Neural crest cell (in vitro differentiated cells): ENCODE data around the gene TWNK. TPM values are rescaled to one million over a fixed set of nuclear protein-coding genes. Genes with fewer than 3 reads are reported as not detected.

Source experiments
- DNase-seq: peaks from one replicate; pipeline ENCODE4 v3.0.0; 2021; ENCODE audit warnings: low read depth, mixed read lengths, low spot score
- H3K27ac Mint-ChIP-seq: one replicate; pipeline ENCODE4 v1.8.0; 2021; ENCODE audit warnings: mild to moderate bottlenecking, mixed read lengths; ENCODE audit not compliant: unreplicated experiment
- H3K27me3 Mint-ChIP-seq: 2 replicates; pipeline ENCODE4 v1.8.0; 2021; ENCODE audit warnings: low read depth, mild to moderate bottlenecking, mixed read lengths
- H3K36me3 Mint-ChIP-seq: 2 replicates; pipeline ENCODE4 v1.8.0; 2021; ENCODE audit warnings: low read depth, mild to moderate bottlenecking, mixed read lengths
- H3K4me1 Mint-ChIP-seq: 2 replicates; pipeline ENCODE4 v1.8.0; 2021; ENCODE audit warnings: mixed read lengths
- H3K4me3 Mint-ChIP-seq: one replicate; pipeline ENCODE4 v1.8.0; 2021; ENCODE audit warnings: mild to moderate bottlenecking, mixed read lengths
- H3K9me3 Mint-ChIP-seq: 2 replicates; pipeline ENCODE4 v1.8.0; 2021; ENCODE audit warnings: mixed read lengths
- long read RNA-seq: library from polyadenylated mRNA; unstranded; transcript quantifications from one replicate; pipeline ENCODE4 v2.0.0, GENCODE V29; 2020
- total RNA-seq: library from RNA; stranded (reverse); gene quantifications from 2 replicates; pipeline ENCODE4 v1.2.1, GENCODE V29; 2021
- TF ChIP-seq, protein P1 (sequence below): fragments of 200-600 bp; sonication (generic); conservative IDR thresholded peaks from 2 replicates; pipeline ENCODE4 v1.5.0; 2021; ENCODE audit warnings: antibody characterized with exemption, mild to moderate bottlenecking

The TWNK gene
- 14.3 and 14.6 TPM in 2 replicates for total RNA-seq
- long read RNA-seq, partial matches to known transcripts: 1 of 9 reads
- long read RNA-seq, other reads (novel, unspliced or antisense): 6 of 9 reads

DNA sequence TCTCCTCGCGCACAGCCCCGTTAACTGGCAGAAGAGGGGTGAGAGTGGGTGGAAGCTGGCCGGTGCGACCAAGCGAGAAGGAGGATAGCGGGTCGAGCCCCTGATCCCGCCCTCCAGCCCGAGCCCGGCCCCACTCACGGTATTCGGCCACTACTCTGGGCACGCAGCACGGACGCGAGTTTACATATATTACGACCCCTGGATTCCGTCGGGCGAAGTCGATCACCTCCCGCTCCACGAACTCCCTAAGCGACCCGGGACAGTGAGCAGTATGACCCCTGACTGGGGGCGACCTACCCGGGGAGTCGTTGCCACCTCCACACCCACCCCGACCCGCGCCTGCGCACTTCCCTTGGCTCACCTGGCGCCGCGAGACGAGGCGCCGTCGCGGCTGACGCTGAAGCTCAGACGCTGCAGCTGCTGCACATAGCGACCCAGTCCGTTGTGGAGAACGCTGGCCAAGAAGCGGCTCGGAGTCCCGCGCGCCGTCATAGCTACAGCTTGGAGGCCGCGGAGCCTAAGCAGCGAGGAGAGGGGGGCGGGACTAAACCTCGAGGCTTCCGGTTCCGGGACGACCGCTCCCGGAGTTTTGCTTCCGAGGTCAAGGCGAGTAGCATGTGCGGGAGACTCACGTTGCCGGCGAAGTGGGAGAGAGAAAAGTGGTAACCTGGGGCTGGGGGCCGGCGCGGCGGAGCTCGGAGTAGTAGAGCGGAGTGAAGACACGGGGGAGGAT lies at the start of gene TWNK, which contains the start of gene MRPL43:
Gene TWNK (plus strand): TSS at position 592 of the 733 bp plus-strand sequence. CDS start 668 bp downstream, outside the sequence.
Gene MRPL43 (minus strand): TSS at position 546 of the 733 bp plus-strand sequence. CDS start 54 bp downstream, at position 492.
- TF ChIP-seq, protein P1, sequence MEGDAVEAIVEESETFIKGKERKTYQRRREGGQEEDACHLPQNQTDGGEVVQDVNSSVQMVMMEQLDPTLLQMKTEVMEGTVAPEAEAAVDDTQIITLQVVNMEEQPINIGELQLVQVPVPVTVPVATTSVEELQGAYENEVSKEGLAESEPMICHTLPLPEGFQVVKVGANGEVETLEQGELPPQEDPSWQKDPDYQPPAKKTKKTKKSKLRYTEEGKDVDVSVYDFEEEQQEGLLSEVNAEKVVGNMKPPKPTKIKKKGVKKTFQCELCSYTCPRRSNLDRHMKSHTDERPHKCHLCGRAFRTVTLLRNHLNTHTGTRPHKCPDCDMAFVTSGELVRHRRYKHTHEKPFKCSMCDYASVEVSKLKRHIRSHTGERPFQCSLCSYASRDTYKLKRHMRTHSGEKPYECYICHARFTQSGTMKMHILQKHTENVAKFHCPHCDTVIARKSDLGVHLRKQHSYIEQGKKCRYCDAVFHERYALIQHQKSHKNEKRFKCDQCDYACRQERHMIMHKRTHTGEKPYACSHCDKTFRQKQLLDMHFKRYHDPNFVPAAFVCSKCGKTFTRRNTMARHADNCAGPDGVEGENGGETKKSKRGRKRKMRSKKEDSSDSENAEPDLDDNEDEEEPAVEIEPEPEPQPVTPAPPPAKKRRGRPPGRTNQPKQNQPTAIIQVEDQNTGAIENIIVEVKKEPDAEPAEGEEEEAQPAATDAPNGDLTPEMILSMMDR: no peak
- Mint-ChIP-seq H3K27ac (peak within 1 kb of the TSS; percentile 91), H3K36me3 (peaks cover 10% of the 10 kb centered on the region), H3K4me1 (peaks cover 21% of the 10 kb centered on the region), H3K4me3 (peak within 1 kb of the TSS; percentile 96), H3K9me3 (no peaks in the 10 kb centered on the region), H3K27me3 (no peaks in the 10 kb centered on the region)
- peak; percentile 79 for DNase-seq

DNA sequence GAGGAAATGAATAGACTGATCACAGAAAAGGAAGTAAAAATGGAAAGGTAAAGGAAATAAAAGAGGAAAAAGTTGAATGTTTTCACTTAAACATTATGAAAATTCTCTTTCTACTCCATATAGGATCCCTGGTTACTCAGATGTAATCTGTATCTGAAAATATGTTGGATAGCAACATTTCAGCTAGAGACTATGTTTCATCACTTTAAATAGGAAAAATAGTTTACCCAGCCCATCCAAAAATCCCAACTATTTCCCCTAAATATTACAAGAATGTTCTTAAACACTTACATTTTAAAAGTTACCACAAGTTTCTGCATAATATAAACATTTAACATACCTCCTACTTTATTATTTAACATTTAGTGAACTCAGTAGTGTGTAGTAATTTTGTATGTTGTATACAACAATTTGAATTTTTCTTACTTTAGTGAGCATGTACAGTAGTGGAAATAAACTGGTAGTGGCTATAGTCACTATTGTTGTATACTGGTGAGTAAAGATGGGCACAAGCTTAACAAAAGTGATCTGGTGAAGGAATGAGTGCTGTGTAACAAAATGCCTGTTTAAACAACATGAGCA lies 47.5 kb upstream of the TWNK start:
- TF ChIP-seq, protein P1: no peak
- Mint-ChIP-seq H3K4me3 (no peak overlapping the region), H3K27ac (no peak overlapping the region), H3K4me1 (no peaks in the 10 kb centered on the region), H3K27me3 (no peaks in the 10 kb centered on the region), H3K9me3 (no peaks in the 10 kb centered on the region), H3K36me3 (peaks cover 12% of the 10 kb centered on the region)
- no peak for DNase-seq

GRCh38 chr10:100942229-100942628 lies 45.1 kb upstream of the TWNK start:
- Mint-ChIP-seq H3K9me3 (no peaks in the 10 kb centered on the region), H3K27me3 (no peaks in the 10 kb centered on the region), H3K4me3 (no peak overlapping the region), H3K4me1 (no peaks in the 10 kb centered on the region), H3K27ac (no peak overlapping the region), H3K36me3 (peaks cover 16% of the 10 kb centered on the region)
- TF ChIP-seq, protein P1: no peak
- DNase-seq: no peak

- TF ChIP-seq, protein P1: no peak
- Mint-ChIP-seq H3K9me3 (no peaks in the 10 kb centered on the region), H3K4me1 (no peaks in the 10 kb centered on the region)
Measured at GRCh38 chr10:100943508-100943907, 43.8 kb upstream of the TWNK start.

GRCh38 chr10:100945754-100946153 lies 41.6 kb upstream of the TWNK start:
- TF ChIP-seq, protein P1: no peak
- no peaks in the 10 kb centered on the region for H3K9me3 Mint-ChIP-seq
- H3K27me3 Mint-ChIP-seq: no peaks in the 10 kb centered on the region
- no peaks in the 10 kb centered on the region for H3K4me1 Mint-ChIP-seq
- H3K27ac Mint-ChIP-seq: no peak overlapping the region
- no peak overlapping the region for H3K4me3 Mint-ChIP-seq
- DNase-seq: no peak
- H3K36me3 Mint-ChIP-seq: peaks cover 16% of the 10 kb centered on the region

More at GRCh38 chr10:100943508-100943907, 43.8 kb upstream of the TWNK start:
- peaks cover 16% of the 10 kb centered on the region for H3K36me3 Mint-ChIP-seq
- H3K27me3 Mint-ChIP-seq: no peaks in the 10 kb centered on the region
- no peak for DNase-seq
- H3K4me3 Mint-ChIP-seq: no peak overlapping the region
- H3K27ac Mint-ChIP-seq: no peak overlapping the region
